Subcutaneous adipose tissue (tissue), 4 donors: ENCODE measurements around the gene CDC42EP5. TPM values are rescaled to one million over a fixed set of nuclear protein-coding genes. Genes with fewer than 3 reads are reported as not detected.

Experiments
- CTCF ChIP-seq: fragments of 450-650 bp; IDR thresholded peaks from one replicate; pipeline ENCODE4 v1.5.1; 2016; ENCODE audit warnings: low read depth, mild to moderate bottlenecking, control low read depth, antibody characterized with exemption, moderate library complexity
- total RNA-seq, 4 donors: library from RNA; depleted of rRNA; stranded (reverse); fragments of >200 nt; gene quantifications; one replicate each; pipeline ENCODE4 v1.1.0, GENCODE V29; 2016

The CDC42EP5 gene
- total RNA-seq, 4 donors from 2014 or later = 0.98 to 11.6 (median 9.8) TPM

- TF ChIP-seq CTCF = no peak
Observed at GRCh38 chr19:54426291-54426931, 46.7 kb downstream of the CDC42EP5 start.

DNA sequence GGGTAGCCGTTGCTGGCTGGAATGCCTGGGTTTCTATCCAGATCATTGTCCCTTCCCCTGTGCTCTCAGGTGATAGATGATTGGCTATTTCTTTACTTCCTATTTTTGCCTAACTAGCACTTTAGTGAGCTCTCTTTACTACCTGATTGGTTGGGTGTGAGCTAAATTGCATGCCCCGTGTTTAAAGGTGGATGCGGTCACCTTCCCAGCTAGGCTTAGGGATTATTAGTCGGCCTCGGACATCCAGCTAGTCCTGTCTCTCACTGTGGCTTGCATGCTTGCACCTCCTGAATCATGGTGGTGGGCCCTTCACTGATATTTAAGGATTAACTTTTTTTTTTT lies 47.7 kb downstream of the CDC42EP5 start:
- TF ChIP-seq CTCF = no peak

DNA sequence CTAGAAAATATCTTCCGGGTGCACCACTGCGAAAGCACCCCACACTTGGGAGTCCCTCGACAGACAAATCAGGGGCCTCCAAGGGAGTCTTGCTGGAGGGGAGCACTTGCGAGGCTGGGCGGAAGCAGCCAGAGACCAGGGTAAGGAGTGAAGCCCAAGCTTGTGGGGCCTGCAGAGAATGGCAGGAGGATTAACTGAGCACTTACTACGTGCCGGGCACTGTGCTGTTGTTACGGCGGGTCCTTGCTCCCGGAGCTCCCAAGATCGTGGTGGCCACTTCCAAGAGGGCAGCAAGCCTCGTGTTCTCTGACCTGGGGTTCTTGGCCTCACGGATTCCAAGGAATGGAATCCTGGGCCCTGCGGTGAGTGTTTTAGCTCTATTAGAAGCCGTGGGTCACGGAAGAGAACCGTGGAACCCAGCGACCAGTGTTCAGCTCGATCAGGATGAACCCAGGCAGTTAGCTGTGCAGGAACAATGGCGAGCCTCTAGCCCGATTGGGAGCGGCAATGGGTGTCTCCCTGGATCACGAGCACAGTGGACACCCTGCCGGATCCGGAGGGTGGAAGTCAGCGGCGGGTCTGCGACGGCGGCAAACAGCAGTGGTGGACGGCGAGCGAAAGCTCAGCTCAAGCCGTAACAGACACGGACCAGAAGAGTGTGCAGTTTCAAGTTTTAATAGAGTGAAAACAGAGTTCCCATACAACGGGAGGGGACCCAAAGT lies 48.3 kb downstream of the CDC42EP5 start:
- TF ChIP-seq CTCF = no peak

DNA sequence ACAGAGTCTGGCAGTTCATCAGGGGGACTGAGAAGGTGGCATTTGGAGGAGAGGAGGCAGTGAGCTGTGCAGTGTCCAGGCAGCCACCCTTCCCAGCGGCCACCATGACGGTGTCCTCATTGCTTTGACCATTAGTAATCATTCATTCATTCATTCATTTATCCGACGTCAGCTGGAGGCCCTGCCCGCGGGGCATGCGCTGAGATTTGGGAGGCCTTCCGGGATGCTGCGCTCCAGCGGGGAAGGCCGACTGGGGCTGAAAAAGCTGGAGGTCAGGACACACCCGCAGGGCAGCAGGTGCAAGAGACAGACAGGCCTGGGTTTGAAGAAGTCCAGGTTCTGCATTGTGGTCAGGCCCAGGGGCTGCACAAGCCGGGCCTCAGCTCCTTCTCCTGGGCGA lies 48.9 kb downstream of the CDC42EP5 start:
- TF ChIP-seq CTCF = no peak

GRCh38 chr19:54422136-54422535 lies 51.0 kb downstream of the CDC42EP5 start:
- no peak for TF ChIP-seq CTCF

- no peak for TF ChIP-seq CTCF
Observed at GRCh38 chr19:54421521-54421920, 51.6 kb downstream of the CDC42EP5 start.

DNA sequence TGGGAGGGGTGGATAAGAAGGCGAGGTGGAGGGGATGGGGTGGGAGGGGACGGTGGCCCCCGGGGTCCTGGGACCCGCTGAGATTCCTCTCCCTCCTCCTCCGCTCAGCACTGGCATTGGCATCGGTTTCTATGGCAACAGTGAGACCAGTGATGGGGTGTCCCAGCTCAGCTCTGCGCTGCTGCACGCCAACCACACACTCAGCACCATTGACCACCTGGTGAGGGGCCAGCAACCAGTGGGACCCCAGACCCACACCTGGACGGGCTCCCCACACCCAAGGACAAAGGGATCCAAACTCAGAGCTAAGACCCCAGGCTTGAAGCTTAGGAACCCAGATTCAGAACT lies 52.0 kb downstream of the CDC42EP5 start:
- TF ChIP-seq CTCF = no peak
